HG02943 (cell line): ENCODE measurements around the gene ODF2.
"Not testable (repeated sequence)": the region's sequence is repeated elsewhere in the genome, so short reads cannot be mapped to it uniquely, and the experiment has no call there.

Source experiments
- ATAC-seq: cut with Tn5 transposase; IDR thresholded peaks from one replicate; pipeline ENCODE4 v1.9.1; 2021; ENCODE audit warnings: mild to moderate bottlenecking, low read depth, moderate library complexity; ENCODE audit not compliant: unreplicated experiment

Gene ODF2

DNA sequence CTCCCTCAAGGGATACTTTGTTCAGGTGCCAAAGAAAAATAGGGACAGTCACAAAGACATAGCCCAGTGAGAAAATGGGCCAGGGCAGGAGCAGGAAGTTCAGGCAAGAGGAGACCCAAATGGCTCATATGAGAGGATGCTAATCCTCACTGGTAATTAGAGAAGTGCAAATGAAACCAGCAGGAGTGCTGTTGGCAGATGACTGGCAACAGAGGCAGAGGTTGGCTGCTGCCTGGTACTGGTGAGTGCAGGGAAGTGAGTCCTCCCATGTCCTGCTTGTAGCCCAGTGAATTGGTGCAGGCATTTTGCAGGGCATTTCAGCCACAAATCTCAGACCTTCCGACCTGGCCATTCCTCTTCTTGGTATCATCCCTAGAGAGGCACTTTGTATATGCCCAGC is 23.5 kb downstream of the ODF2 start:
- no peak for ATAC-seq

DNA sequence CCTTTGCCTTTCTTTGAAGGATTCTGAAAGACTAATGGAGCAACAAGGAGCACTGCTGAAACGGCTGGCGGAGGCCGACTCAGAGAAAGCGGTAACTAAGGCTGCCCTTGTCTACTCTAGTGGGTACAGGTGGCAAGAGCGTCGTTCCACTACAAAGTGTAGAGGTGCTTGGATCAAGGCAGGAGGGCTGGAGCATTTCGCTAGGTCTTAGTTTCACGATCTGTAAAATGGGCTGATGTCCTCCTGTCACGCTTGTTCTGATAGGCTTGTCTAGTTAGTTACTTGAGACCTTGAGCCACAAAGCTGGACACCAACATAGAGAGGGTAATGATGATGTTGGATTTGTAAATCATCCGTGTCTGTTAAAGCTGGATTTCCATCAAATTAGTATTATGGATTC is 25.8 kb downstream of the ODF2 start:
- ATAC-seq, result no peak

DNA sequence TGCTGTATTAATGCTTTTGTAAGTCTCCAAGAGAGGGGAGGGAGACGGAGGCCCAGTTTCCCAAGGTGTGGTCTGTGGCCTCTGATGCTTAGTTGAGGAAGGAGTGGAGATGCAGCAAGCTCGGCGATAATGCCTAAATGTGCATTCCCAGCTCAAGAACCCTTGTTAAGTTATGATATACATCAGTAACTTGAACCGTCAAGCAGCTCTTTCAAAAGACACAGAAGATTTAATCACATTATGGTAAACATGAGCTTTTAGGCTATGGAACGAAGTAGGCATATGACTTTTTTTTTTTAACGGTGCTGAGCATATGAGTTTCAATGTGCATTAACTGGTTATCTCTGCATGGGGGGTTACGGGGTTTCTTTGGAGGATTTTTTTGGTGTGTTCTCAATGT is 26.4 kb downstream of the ODF2 start:
- no peak for ATAC-seq

DNA sequence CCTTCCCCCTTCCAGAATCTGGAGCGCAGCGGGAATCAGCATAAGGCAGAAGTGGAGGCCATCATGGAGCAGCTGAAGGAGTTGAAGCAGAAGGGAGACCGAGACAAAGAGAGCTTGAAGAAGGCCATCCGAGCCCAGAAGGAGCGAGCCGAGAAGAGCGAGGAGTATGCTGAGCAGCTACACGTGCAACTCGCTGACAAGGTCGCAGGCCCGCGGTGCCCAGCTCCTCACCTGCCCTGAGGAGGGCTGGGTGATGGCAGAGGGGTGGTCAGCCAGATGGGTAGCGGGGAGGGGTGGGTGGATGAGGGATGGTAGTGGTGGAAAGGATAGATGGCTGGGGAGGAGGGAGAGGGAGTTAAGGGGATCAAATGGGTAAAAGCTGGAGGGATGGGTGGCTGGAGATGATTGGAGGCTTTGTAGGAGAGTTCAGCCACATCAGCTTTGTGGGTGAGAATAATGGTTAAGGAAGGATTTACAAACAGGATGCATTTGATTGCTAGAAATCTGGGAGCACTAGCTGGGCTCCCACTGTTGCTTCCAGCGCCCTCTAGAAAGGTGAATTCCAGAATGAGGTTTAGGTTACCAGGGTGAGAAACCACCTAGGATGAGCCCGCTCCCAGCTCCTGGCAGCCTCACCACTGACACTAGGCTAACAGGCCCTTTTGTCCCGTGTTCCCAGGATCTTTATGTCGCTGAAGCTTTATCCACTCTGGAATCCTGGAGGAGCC is 29.0 kb downstream of the ODF2 start:
- no peak for ATAC-seq

DNA sequence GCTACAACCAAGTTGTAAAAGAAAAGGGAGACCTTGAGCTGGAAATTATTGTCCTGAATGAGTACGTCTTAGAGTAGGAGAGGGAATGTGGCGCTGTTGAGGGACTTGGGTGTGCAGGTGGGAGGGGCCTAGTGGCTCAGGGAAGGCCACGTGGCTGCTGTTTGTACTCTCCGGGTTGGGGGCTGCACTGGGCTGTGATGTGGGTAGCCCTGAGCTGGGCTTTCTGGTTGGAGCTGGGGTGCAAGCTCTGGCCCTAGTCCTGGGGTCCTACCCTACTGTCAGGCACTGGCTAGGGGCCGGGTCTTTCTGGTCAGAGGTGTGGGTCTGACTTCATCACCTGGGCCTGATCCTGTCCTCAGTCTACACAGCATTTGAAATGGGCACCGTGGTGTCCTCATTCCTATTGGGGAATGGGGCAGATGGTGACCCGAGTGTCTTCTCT is 29.6 kb downstream of the ODF2 start:
- ATAC-seq, result no peak

DNA sequence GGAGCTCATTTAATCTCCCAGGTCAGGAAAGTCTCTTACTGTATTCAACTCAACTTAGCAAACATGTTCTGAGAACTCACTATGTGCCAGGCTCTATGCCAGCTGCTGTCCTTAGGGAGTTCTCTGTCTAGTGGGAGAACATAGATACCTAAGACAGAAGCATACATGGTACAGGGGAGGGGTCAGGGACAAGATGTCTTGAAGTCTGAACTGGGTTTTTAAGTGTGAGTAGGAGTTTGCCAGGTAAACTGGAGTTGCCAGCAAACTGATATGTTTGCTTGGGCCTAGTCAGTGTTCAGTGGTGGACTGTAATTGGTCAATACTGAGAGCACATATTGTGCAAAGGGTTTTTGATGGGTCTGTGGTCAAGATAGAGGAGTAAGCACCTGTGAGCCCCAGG is 30.4 kb downstream of the ODF2 start:
- no peak for ATAC-seq

DNA sequence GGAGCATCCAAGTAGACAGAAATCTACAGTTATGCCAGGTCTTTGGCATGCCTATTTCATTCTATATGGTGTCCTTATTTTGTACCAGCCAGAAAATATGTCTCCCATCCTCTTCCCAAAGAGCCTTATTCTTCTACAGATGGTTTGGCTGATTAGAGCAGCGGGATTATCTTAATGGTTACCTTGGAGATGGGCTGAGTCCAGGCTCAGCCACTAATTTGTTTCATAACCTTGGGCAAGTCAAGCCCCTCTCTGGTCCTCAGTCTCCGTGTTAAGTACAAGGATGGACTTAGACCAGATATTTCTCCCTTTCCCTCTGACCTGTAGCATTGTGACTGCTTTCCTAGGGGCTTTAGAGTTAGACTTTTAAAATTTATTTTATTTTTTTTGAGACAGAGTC is 37.6 kb downstream of the ODF2 start:
- ATAC-seq, result no peak

DNA sequence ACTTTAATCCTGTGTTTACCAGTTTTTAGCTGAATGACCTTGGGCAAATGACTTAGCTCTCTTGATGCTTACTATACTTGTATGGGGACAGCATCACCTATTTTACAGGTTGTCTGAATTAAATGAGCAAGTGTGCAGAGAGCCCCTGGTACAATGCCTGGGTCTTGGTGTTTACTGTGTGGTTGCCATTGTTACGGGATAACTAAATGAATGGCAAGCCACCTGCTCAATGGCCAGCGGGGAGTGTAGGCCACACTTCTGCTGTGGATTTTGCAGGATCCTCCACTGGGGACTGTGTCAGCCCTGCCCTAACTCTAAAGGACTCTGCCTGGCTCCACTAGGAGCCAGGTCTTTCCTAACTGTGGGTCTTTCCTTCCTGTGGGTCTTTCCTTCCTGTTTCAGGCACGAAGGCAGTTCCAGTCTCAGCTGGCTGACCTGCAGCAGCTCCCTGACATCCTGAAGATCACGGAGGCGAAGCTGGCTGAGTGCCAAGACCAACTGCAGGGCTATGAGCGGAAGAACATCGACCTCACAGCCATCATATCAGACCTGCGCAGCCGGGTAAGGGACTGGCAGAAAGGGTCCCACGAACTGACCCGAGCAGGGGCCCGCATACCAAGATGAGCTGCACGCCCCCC is 38.4 kb downstream of the ODF2 start:
- ATAC-seq, result no peak

DNA sequence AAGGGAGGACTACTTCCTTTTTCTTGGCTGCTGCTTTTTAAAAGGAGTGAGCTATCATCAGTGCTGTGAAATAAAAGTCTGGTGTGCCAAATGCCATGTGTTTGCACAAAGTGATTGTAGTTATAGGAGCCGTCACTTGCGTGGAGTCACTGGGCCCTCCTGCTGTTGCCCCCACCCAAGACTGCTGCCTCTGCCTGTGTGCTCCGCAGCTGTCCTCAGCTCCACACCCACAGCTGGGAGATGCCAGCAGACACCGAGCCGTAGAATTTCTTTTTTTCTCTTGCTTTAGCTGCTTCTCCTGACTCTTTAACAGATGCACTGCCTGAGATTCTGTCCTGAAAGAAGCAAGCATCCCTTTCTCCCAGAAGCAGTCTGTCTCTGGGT is 38.9 kb downstream of the ODF2 start:
- no peak for ATAC-seq

DNA sequence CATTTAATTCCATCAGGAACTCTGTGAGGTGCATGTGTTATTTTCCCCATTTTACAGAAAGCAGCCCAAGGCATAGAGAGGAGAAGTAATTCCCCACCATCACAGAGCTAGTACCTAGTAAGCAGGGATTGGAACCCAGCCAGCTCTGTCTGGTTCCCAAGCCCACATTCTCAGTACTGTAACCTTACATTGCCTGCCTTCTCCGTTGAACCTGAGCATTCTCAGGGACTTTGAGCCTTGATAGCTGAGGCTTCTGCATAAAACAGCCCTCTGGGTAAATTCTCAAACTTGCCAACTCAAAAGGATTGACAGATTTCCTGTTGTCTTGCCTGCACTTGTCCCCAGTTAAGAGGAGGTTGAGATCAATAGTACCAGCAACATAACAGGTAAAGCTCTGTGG is 39.5 kb downstream of the ODF2 start:
- no peak for ATAC-seq

DNA sequence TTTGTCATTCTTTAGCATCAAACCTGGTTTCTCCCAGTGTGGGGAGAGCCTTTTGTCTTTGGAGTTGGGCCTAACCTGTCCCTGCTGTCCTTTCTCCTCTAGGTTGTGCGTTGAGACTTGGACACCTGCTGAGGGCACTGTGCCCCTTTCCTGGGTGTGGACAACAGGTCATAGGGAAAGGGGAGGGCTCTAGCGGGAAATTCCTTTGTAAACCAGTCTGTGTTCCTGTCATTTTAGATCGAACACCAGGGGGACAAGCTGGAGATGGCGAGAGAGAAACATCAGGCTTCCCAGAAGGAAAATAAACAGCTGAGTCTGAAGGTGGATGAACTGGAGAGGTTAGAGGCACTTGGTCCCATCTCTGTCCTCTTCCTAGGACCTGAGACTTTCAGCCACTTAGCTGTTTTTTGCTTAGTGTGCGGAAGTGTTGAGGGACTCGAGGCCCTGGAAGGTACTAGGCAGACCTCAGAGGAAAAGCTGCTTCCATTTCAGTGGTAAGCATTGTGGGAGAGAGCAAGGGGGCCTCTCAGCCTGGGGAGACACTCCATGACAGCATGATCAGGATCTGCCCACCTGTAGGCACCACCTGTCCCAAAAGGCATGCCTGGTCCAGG is 40.1 kb downstream of the ODF2 start:
- ATAC-seq, result no peak

DNA sequence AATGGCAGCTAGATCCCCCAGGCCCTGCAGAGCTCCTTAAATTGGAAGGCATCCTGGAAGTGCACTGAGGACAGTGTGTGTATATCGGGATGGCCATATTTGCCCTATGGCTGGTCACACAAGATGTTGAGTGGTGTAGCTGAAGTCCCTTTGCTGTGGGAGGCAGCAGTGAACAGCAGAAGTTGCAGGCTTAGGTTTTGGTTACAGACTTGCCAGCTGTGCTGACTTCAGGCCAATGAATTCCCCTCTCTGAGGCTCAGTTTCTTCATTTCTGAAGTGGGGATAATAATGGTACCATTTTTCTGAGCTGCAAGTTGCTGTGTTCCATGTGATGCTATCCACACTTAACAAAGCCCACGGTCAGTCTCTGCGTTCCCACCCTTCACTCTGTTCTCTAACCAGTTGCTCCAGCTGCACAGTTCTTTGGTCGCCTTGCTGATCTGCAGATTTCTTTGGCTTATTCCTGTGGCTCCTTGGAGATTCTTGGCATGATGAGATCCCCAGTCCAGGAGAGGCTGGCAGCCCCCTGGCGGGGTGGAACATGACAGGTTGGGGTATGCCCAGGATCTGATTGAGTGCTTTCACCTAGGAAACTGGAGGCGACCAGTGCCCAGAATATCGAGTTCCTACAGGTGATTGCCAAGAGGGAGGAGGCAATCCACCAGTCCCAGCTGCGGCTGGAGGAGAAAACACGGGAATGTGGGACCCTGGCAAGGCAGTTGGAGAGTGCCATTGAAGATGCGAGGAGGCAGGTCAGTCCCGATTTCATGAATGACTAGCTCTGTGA is 42.2 kb downstream of the ODF2 start:
- no peak for ATAC-seq

DNA sequence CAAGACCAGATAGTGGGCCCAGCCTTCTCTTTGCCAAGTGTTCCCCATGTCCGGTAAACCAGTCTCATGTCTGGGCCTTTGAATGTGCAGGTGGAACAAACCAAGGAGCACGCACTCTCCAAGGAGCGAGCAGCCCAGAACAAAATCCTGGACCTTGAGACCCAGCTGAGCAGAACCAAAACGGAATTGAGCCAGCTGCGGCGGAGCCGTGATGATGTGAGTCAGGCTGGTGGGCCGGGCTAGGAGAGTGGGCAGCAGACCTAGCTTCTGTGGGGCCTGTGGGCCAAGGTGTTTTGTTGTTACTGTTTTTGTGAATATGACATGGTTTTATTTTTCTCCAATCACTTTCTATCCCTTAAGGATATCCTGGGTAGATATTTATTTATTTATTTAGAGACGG is 43.1 kb downstream of the ODF2 start:
- no peak for ATAC-seq

DNA sequence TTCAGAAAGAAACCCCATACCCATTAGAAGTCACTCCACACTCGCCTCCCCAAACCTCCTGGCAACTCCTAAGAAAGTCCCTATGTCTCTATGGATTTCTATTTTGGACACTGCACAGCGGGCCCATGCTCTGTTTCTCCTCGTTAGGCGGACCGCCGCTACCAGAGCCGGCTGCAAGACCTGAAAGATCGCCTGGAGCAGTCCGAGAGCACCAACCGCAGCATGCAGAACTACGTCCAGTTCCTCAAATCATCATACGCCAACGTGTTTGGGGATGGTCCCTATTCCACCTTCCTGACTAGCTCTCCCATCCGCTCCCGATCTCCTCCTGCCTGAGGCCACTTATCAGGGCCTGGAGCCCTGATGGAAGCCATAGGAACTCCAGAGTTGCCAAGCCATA is 44.1 kb downstream of the ODF2 start:
- ATAC-seq, result no peak

DNA sequence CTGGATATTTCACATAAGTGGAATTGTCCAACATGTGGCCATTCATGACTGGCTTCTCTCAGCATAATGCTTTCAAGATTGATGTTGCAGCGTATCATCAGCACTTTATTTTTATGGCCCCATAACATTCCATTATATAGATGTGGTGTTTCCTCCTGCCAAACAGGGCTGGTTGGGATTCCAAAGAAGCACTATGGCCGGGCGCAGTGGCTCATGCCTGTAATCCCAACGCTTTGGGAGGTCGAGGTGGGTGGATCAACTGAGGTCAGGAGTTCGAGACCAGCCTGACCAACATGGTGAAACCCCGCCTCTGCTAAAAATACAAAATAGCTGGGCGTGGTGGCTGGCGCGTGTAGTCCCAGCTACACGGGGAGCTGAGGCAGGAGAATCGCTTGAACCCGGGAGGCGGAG is 47.6 kb downstream of the ODF2 start:
- ATAC-seq, result not testable (repeated sequence)

DNA sequence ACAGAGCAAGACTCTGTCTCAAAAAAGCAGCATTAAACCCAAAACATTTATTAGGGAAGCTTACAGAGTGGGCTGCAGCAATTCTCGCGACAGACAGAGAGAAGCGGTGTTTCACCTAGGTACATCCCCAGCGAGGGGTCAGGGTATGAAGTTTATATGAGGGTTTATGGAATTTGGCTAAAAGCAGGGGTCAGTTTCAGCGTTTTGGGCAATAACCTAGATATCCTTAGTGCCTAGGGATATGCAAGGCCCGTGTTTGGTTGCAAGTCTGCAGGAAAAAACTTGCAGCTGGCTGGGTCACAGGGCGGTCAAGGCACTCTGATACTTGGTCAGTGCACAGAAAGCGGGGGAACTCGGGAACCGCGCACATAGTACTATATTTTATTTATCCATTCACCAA is 48.1 kb downstream of the ODF2 start:
- no peak for ATAC-seq

DNA sequence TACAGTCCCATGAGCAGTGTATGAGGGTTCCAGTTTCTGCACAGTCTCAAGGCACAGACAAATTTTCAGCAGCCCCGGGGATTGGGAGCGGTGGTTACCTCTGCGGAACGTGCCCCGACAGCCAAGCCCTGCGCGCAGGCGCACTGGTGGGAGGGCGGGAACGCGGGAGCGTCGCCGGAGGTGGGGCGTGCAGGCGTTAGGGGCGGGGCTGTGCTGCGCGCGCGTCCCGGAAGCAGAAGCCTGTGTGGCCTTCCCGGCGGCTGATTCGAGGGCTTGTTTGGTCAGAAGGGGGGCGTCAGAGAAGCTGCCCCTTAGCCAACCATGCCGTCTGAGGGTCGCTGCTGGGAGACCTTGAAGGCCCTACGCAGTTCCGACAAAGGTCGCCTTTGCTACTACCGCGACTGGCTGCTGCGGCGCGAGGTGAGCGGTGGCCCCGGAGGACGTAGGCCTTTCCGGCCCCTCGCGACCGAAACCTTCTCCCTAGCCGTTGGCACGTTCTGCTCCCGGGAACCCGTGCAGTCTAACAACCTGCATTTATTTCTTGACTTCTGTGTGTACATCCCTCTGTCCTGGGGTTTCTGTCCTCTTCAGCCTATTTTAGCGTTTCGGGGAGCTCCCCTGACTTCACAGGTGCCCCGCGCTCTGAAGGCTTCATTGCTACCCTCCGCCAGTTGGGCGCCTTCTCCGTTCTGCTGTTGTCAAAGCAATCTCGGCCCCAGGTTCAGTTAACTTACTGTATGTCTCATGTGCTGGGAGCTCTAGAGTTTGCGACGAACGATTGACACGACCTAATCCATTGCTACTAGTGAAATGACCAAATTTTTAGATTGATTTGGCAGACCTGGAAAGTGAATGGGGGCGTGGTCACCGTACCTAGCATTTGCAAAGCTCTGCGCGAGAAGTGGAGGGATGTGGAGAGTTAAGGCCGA is 48.9 kb downstream of the ODF2 start, which contains the start of gene GLE1:
GLE1 (plus strand) TSS at position 235 of the 929 bp plus-strand sequence; CDS start at position 322, 87 bp downstream.
- peak; percentile 86 for ATAC-seq

DNA sequence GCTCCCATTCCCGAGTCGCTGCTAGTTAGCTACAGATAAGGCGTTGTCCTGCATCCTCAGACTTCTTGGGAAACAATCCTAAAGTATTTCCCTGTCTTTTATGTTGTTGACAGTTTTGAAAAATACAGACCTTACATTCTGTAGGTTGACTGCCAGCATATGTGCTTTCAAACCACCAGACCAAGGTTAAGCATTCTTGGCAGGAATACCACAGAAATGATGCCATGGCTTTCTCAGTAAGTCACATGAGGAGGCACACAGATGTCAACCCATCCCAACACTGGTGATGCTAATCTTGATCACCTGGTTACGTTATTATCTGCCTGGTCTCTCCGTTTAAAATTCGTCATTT is 49.6 kb downstream of the ODF2 start:
- ATAC-seq, result no peak

DNA sequence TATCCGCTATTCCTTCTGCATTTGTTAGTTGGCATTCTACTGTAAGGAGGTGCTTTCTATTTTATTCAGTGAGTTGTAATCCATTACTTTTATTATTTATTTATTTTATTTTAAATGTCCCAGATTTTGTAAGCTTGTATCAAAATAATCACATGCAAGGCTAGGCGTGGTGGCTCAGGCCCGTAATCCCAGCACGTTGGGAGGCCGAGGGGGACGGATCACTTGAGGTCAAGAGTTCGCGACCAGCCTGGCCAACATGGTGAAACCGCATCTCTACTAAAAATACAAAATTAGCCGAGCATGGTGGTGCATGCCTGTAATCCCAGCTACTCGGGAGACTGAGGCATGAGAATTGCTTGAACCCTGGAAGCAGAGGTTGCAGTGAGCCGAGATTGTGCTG is 50.1 kb downstream of the ODF2 start:
- not testable (repeated sequence) for ATAC-seq

DNA sequence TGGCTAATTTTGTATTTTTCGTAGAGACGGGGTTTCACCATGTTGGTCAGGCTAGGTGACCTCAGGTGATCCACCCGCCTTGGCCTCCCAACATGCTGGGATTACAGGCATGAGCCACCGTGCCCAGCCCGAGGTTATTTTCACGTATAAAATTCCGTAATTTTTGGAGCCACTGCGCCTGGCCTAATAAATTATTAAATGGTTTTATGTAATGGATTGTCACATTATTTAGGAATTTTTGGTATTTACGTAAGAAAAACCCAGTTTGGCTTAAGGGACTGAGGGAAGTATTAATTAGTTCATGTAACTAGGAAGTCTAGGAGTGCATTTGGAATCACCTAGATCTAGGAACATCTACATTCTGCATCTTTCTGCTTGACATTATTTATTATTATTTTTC is 57.0 kb downstream of the ODF2 start:
- no peak for ATAC-seq
